Measurements from ENCODE around the gene MTMR1. TPM values are rescaled to one million over a fixed set of nuclear protein-coding genes. Genes with fewer than 3 reads are reported as not detected.

The MTMR1 gene
- total and polyA plus RNA-seq, 2 experiments from 2014 or later: 18.0 to 19.0 TPM

DNA sequence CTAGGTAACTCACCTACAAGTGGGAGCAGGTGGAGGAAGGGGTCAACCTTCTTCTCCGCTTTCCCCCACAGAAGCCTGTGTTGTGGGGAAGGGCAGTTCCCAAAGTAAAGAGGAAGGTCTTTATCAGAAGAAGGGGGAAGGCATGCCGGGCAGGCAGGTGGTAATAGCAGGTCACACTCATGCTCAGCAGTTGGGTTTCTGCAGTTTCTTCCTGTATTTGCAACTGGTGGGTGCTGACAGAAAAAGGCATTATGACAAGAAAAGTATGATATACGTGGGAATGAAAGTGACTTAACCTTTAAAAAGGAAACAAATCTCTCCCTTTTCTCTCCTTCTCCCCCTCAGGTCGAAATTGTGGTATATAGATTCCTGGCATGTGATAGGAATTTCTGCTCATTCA is 3.7 kb downstream of the MTMR1 start:
- DNase-seq (ENCODE audit: low spot score): no peak
- no peak overlapping the region for H3K27ac ChIP-seq
- no peaks in the 10 kb centered on the region for H3K9me3 ChIP-seq (ENCODE audit: low read depth)
- no peaks in the 10 kb centered on the region for H3K4me1 ChIP-seq (ENCODE audit: insufficient read depth)
- H4K20me1 ChIP-seq (ENCODE audit: insufficient read depth, poor library complexity, severe bottlenecking): no peaks in the 10 kb centered on the region
- no peaks in the 10 kb centered on the region for H3K9me2 ChIP-seq (replicated peaks; ENCODE audit: insufficient read depth)
- no peak overlapping the region for H3K4me2 ChIP-seq
- H3K4me3 ChIP-seq: no peak overlapping the region
- H3K79me2 ChIP-seq: peaks cover 22% of the 10 kb centered on the region
- H3K36me3 ChIP-seq (replicated peaks; ENCODE audit: insufficient read depth, low read depth): no peaks in the 10 kb centered on the region
- 57% methylated on average over 4 of the region's 4 CpGs for WGBS (ENCODE audit: low lambda C conversion rate, missing lambda C conversion rate)
- no peaks in the 10 kb centered on the region for H3K27me3 ChIP-seq
- no peak for TF ChIP-seq CTCF (IDR thresholded peaks at IDR 0.05; ENCODE audit: poor library complexity)
- no peak for TF ChIP-seq EZH2phosphoT487 (IDR thresholded peaks at IDR 0.05; ENCODE audit: low read depth, severe bottlenecking, unreplicated experiment)
- no peak for TF ChIP-seq EZH2 (IDR thresholded peaks at IDR 0.05; ENCODE audit: borderline replicate concordance)
- H2AFZ ChIP-seq: no peak overlapping the region

- Histone ChIP-seq H2AFZ (no peak overlapping the region), H3K4me2 (no peak overlapping the region), H3K4me1 (ENCODE audit: insufficient read depth) (no peaks in the 10 kb centered on the region), H3K27ac (no peak overlapping the region), H3K4me3 (no peak overlapping the region), H3K36me3 (replicated peaks; ENCODE audit: insufficient read depth, low read depth) (no peaks in the 10 kb centered on the region), H3K9me3 (ENCODE audit: low read depth) (no peaks in the 10 kb centered on the region), H3K27me3 (no peaks in the 10 kb centered on the region), H3K79me2 (peaks cover 22% of the 10 kb centered on the region), H4K20me1 (ENCODE audit: insufficient read depth, poor library complexity, severe bottlenecking) (no peaks in the 10 kb centered on the region), H3K9me2 (replicated peaks; ENCODE audit: insufficient read depth) (no peaks in the 10 kb centered on the region)
- no peak for DNase-seq (ENCODE audit: low spot score)
- TF ChIP-seq CTCF (IDR thresholded peaks at IDR 0.05; ENCODE audit: poor library complexity): no peak
- 85% methylated on average over 7 of the region's 7 CpGs for WGBS (ENCODE audit: low lambda C conversion rate, missing lambda C conversion rate)
Observed at GRCh38 chrX:150697641-150698040, 4.4 kb downstream of the MTMR1 start.

- 74% methylated on average over 2 of the region's 2 CpGs for WGBS (ENCODE audit: low lambda C conversion rate, missing lambda C conversion rate)
- no peak overlapping the region for H3K27ac ChIP-seq
- no peak overlapping the region for H3K4me2 ChIP-seq
- no peak overlapping the region for H2AFZ ChIP-seq
- no peak for DNase-seq (ENCODE audit: low spot score)
- peaks cover 22% of the 10 kb centered on the region for H3K79me2 ChIP-seq
- TF ChIP-seq EZH2 (IDR thresholded peaks at IDR 0.05; ENCODE audit: borderline replicate concordance) (no peak), CTCF (IDR thresholded peaks at IDR 0.05; ENCODE audit: poor library complexity) (no peak), EZH2phosphoT487 (IDR thresholded peaks at IDR 0.05; ENCODE audit: low read depth, severe bottlenecking, unreplicated experiment) (no peak)
- H3K4me1 ChIP-seq (ENCODE audit: insufficient read depth): no peaks in the 10 kb centered on the region
- no peaks in the 10 kb centered on the region for H3K9me2 ChIP-seq (replicated peaks; ENCODE audit: insufficient read depth)
- H3K27me3 ChIP-seq: no peaks in the 10 kb centered on the region
- no peaks in the 10 kb centered on the region for H3K9me3 ChIP-seq (ENCODE audit: low read depth)
- no peaks in the 10 kb centered on the region for H3K36me3 ChIP-seq (replicated peaks; ENCODE audit: insufficient read depth, low read depth)
- H3K4me3 ChIP-seq: no peak overlapping the region
- no peaks in the 10 kb centered on the region for H4K20me1 ChIP-seq (ENCODE audit: insufficient read depth, poor library complexity, severe bottlenecking)
Observed at GRCh38 chrX:150698981-150699380, 5.8 kb downstream of the MTMR1 start.

DNA sequence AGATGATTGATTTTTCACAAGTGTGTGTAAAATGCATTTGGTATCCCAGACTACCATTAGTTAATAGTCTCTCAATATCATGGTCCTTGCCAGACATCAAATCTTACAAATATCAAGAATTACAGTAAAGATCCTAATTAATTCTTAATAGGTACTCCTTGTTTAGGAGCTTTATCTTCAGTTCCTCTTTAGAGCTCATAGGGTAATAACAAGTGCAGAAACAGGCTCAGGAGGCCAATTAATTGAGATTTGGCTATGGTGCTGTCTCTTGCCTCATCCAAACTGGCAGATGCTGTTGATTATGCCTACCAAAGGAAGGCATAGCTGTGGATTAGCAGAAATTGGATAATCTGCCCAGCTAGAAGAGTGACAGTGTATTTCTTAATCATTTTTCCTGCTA is 6.9 kb downstream of the MTMR1 start:
- H3K27ac ChIP-seq: no peak overlapping the region
- H3K27me3 ChIP-seq: no peaks in the 10 kb centered on the region
- no peaks in the 10 kb centered on the region for H3K9me2 ChIP-seq (replicated peaks; ENCODE audit: insufficient read depth)
- H3K4me1 ChIP-seq (ENCODE audit: insufficient read depth): no peaks in the 10 kb centered on the region
- TF ChIP-seq EZH2 (IDR thresholded peaks at IDR 0.05; ENCODE audit: borderline replicate concordance): no peak
- no peak for TF ChIP-seq EZH2phosphoT487 (IDR thresholded peaks at IDR 0.05; ENCODE audit: low read depth, severe bottlenecking, unreplicated experiment)
- no peaks in the 10 kb centered on the region for H3K36me3 ChIP-seq (replicated peaks; ENCODE audit: insufficient read depth, low read depth)
- no peak overlapping the region for H3K4me2 ChIP-seq
- peaks cover 14% of the 10 kb centered on the region for H3K79me2 ChIP-seq
- no peak overlapping the region for H3K4me3 ChIP-seq
- no peaks in the 10 kb centered on the region for H4K20me1 ChIP-seq (ENCODE audit: insufficient read depth, poor library complexity, severe bottlenecking)
- no peak for DNase-seq (ENCODE audit: low spot score)
- no peak overlapping the region for H2AFZ ChIP-seq
- no peaks in the 10 kb centered on the region for H3K9me3 ChIP-seq (ENCODE audit: low read depth)
